Lower leg skin (tissue), 4 donors: ENCODE data around the gene GASK1A. TPM values are rescaled to one million over a fixed set of nuclear protein-coding genes. Genes with fewer than 3 reads are reported as not detected.

ENCODE experiments used
- DNase-seq, 2 donors: peaks; one replicate each; pipeline ENCODE4 v3.0.0-alpha.2; 2019; ENCODE audit warnings: low spot score in 2 of 2
- H3K4me3 ChIP-seq: fragments of 200-600 bp; sonication (generic); 2 replicates; pipeline ENCODE4 v1.5.1; 2017; ENCODE audit warnings: mild to moderate bottlenecking, low read depth; ENCODE audit not compliant: poor library complexity, severe bottlenecking
- POLR2A ChIP-seq, 2 donors: fragments of 450-650 bp; IDR thresholded peaks; one replicate each; pipeline ENCODE4 v1.6.1; 2016 to 2017; ENCODE audit warnings: antibody characterized with exemption in 2 of 2, mild to moderate bottlenecking in 1 of 2, moderate library complexity in 1 of 2
- WGBS, 2 donors: methylation state at CpG; one replicate each; pipeline ENCODE4 v1.1.5; 2018; 5-methylcytosine and 5-hydroxymethylcytosine counted together
- intact Hi-C: fragments of 100-400 bp; cut with DNase I; formaldehyde crosslinking; loops from one replicate; pipeline ENCODE4 v1.15.0; 2023; ENCODE audit warnings: low total_unique reads
- total RNA-seq, 4 donors: library from RNA; depleted of rRNA; stranded (reverse); fragments of >200 nt; gene quantifications; one replicate each; pipeline ENCODE4 v1.1.0, GENCODE V29; 2016
- TF ChIP-seq, protein P1 (sequence below), 3 donors: fragments of 450-650 bp; IDR thresholded peaks; one replicate each; pipeline ENCODE4 v1.5.1; 2016; ENCODE audit warnings: antibody characterized with exemption in 3 of 3, mild to moderate bottlenecking in 3 of 3, moderate library complexity in 2 of 3

GASK1A gene
- total RNA-seq, 4 donors from 2014 or later: 1.4 to 5.6 (median 3.3) TPM

DNA sequence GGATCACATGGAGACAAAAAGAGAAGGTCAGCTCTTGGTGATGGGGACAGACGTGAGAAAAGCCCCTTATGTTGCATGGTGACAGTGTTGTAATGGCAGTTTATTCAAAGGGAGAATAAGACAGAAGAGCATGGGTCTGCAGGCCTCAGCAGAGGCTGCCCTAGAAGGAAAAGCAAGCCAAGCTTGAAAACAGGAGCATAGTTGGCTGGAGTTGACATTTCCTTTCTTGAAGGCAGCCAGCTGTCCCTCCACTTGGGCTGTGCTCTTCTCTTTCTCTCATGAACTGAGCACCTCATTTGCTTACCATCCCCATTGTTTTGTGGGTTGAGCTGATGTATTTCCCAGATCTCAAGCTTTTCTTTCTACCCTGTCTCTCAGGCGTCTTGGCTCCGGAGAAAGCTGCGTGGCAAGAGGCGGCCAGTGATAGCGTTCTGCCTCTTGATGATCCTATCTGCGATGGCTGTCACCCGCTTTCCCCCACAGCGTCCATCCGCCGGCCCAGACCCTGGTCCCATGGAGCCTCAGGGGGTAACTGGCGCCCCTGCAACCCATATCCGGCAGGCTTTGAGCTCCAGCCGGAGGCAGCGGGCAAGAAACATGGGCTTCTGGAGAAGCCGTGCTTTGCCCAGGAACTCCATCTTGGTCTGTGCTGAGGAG, 52.9 kb downstream of the GASK1A start:
- DNase-seq: no peak
- no peak overlapping the region for H3K4me3 ChIP-seq
- 89 to 93% methylated on average over 16 of the region's 16 CpGs for WGBS, 2 donors
- no peak for TF ChIP-seq POLR2A (IDR thresholded peaks at IDR 0.05)
- TF ChIP-seq, protein P1, sequence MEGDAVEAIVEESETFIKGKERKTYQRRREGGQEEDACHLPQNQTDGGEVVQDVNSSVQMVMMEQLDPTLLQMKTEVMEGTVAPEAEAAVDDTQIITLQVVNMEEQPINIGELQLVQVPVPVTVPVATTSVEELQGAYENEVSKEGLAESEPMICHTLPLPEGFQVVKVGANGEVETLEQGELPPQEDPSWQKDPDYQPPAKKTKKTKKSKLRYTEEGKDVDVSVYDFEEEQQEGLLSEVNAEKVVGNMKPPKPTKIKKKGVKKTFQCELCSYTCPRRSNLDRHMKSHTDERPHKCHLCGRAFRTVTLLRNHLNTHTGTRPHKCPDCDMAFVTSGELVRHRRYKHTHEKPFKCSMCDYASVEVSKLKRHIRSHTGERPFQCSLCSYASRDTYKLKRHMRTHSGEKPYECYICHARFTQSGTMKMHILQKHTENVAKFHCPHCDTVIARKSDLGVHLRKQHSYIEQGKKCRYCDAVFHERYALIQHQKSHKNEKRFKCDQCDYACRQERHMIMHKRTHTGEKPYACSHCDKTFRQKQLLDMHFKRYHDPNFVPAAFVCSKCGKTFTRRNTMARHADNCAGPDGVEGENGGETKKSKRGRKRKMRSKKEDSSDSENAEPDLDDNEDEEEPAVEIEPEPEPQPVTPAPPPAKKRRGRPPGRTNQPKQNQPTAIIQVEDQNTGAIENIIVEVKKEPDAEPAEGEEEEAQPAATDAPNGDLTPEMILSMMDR (IDR thresholded peaks at IDR 0.05): no peak
- intact Hi-C loops: no loop called here

DNA sequence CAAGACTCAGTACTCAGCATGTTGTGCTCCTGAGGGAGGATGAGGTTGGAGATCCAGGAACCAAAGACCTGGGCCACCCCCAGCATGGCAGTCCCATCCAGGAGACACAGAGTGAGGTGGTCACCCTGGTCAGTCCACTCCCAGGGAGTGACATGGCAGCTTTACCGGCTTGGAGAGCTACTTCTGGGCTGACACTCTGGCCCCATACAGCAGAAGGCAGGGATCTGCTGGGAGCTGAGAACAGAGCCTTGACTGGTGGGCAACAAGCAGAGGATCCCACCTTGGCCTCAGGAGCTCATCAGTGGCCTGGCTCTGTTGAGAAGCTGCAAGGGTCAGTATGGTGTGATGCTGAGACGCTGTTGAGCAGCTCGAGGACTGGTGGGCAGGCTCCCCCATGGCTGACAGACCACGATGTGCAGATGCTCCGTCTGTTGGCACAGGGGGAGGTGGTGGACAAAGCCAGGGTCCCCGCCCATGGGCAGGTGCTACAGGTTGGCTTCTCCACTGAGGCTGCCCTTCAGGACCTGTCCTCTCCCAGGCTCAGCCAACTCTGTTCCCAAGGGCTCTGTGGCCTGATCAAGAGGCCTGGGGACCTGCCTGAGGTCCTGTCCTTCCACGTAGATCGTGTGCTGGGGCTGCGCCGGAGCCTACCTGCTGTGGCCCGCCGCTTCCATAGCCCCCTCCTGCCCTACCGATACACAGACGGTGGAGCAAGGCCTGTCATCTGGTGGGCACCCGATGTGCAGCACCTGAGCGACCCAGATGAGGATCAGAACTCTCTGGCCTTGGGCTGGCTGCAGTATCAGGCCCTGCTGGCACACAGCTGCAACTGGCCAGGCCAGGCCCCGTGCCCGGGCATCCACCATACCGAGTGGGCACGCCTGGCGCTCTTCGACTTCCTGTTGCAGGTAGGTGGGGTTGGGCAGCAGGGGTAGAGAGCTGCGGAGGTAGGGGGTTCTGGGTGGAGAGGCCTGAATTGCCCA, 53.8 kb downstream of the GASK1A start:
- intact Hi-C loops: no loop called here
- 94% methylated on average over 18 of the region's 23 CpGs for WGBS, 2 donors
- TF ChIP-seq POLR2A (IDR thresholded peaks at IDR 0.05): no peak
- TF ChIP-seq, protein P1 (IDR thresholded peaks at IDR 0.05): no peak
- H3K4me3 ChIP-seq: no peak overlapping the region
- no peak for DNase-seq

DNA sequence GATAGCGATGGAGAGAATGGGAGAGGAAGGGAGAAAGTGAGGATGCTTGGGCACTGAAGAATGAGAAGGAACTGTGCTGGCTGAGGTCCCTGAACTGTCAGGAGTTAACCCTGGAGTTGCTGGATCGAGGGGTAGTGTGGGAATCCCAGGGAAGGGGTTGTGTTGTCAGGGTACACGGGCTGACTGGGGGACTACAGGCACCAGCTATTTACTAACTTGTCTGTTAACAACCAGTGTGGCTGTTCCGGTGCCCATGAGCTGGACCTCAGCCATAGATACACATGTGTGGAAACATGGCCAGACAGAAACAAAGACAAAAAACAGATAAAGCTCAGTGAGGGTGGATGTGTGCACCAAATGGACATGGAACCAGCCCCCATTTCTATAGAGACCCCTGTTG, 55.1 kb downstream of the GASK1A start:
- TF ChIP-seq, protein P1 (IDR thresholded peaks at IDR 0.05): no peak
- no peak for TF ChIP-seq POLR2A (IDR thresholded peaks at IDR 0.05)
- 78% methylated on average over 4 of the region's 4 CpGs for WGBS, 2 donors
- DNase-seq: no peak
- H3K4me3 ChIP-seq: no peak overlapping the region
- intact Hi-C loops: no loop called here

DNA sequence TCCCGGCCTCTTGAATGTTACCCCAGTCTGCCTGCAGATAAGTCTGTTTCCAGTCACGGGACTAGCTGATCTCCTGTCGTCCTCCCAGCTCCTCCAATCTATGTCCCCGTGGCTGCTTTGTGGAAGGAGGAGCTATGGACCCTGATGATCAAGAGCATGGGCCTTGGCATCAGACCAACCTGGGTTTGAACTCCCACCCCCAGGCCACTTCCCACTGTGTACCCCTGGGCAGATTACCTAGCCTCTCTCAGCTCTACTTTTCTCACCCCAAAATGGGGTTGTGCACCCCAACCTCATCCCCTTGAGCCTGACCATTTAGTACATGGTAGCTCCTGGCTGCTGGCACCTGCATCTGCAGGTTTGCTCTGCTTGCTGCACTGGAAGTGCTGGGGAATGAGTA, 55.8 kb downstream of the GASK1A start:
- no peak for DNase-seq
- intact Hi-C loops: no loop called here
- H3K4me3 ChIP-seq: no peak overlapping the region
- TF ChIP-seq POLR2A (IDR thresholded peaks at IDR 0.05): no peak
- TF ChIP-seq, protein P1 (IDR thresholded peaks at IDR 0.05): no peak
- WGBS, 2 donors: 91 to 97% methylated on average over 4 of the region's 4 CpGs

DNA sequence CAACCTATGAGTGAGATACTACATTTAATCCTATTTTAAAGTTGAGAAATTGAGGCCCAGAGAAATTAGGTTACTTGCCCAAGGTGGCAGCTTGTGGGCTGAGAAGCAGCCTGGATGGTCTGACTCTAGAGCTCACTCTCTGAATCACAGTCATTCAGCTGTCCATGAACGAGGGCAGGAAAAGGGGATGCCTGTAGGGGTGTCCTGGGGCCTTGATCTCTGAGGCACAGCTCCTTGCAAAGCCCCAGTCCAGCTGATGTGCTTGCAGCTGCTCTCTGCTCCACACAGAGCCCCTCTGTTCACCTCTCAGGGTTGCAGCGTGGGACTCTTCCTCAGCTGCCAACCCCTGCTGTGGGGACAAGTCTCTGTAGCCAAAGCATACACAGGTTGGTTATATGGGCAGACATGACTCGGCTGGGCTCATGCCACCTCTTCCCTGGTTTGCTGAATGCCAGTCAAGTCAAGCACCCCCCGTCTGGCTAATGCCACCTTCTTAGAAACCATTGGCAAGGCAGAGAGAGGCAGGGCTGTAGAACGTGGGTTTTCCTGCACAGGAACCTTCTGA, 56.8 kb downstream of the GASK1A start:
- intact Hi-C loops: no loop called here
- WGBS, 2 donors: 79 to 87% methylated on average over 5 of the region's 5 CpGs
- DNase-seq: no peak

More for the DNA sequence above, 56.8 kb downstream of the GASK1A start:
- no peak overlapping the region for H3K4me3 ChIP-seq
- TF ChIP-seq, protein P1 (IDR thresholded peaks at IDR 0.05): no peak
- no peak for TF ChIP-seq POLR2A (IDR thresholded peaks at IDR 0.05)
